GM12878 (cell line): ENCODE measurements around the gene OR4B1. TPM values are rescaled to one million over a fixed set of nuclear protein-coding genes. Genes with fewer than 3 reads are reported as not detected.

ENCODE experiments used
- ATAC-seq: fragments of 200-7000 bp; cut with Tn5 transposase; 3 replicates; pipeline ENCODE4 v1.9.1; 2020; ENCODE audit warnings: mild to moderate bottlenecking, moderate library complexity
- BruUV-seq: library from RNA; stranded (reverse); fragments of 400-500 nt; replicated peaks from 2 replicates; lab custom pipeline; 2021; lab: Mats Ljungman, UMichigan
- CTCF ChIA-PET: fragments of 300-600 bp; sonication (Branson Sonifier 250); formaldehyde crosslinking; extraction: SDS; loops from one replicate; lab custom pipeline; 2021; ENCODE audit warnings: inconsistent platforms; lab: Yijun Ruan, JAX
- POLR2A ChIA-PET: fragments of 350-600 bp; formaldehyde crosslinking; extraction: SDS; loops from one replicate; lab custom pipeline; 2021; ENCODE audit warnings: inconsistent platforms; lab: Charles Lee
- RAD21 ChIA-PET: fragments of 300-600 bp; sonication (Branson Sonifier 250); formaldehyde crosslinking; loops from one replicate; lab custom pipeline; 2023; ENCODE audit warnings: antibody characterized with exemption; ENCODE audit not compliant: unreplicated experiment; lab: Charles Lee
- SMC1A ChIA-PET: fragments of 300-600 bp; sonication (Branson Sonifier 250); formaldehyde crosslinking; loops from one replicate; lab custom pipeline; 2023; ENCODE audit not compliant: unreplicated experiment, uncharacterized antibody; lab: Charles Lee
- DNase-seq: peaks from one replicate; pipeline ENCODE4 v3.0.0-alpha.2; 2011; ENCODE audit warnings: low read depth, low spot score
- FAIRE-seq: peaks from 3 replicates; lab custom pipeline; 2011; peaks lifted over from hg19 to GRCh38; lab: Jason Lieb, UNC
- H2AFZ ChIP-seq: 2 replicates; pipeline ENCODE4 v1.6.0; 2011; ENCODE audit warnings: low read depth, low read length, control low read depth; ENCODE audit not compliant: control insufficient read depth
- H3K27ac ChIP-seq: 2 replicates; pipeline ENCODE4 v1.5.1; 2011; ENCODE audit warnings: control low read depth; ENCODE audit not compliant: control insufficient read depth, insufficient read depth
- H3K27me3 ChIP-seq, 2 experiments: replicated peaks in 1 of 2; 2 replicates each; pipeline versions ENCODE4 v1.6.0 to v1.6.1; 2011; ENCODE audit warnings: low read length in 1 of 2; ENCODE audit not compliant: control insufficient read depth in 2 of 2, insufficient read depth in 2 of 2
- H3K36me3 ChIP-seq, 2 experiments: 2 replicates each; pipeline ENCODE4 v1.5.1; 2011; ENCODE audit warnings: low read length in 1 of 2; ENCODE audit not compliant: control insufficient read depth in 2 of 2, insufficient read depth in 2 of 2
- H3K4me1 ChIP-seq: 2 replicates; pipeline ENCODE4 v1.6.1; 2011; ENCODE audit warnings: mild to moderate bottlenecking, low read length, moderate library complexity, mixed read lengths; ENCODE audit not compliant: control insufficient read depth, insufficient read depth
- H3K4me2 ChIP-seq: 2 replicates; pipeline ENCODE4 v1.6.0; 2011; ENCODE audit warnings: control low read depth; ENCODE audit not compliant: control insufficient read depth, insufficient read depth
- H3K4me3 ChIP-seq: fragments of 200-600 bp; sonication (generic); 2 replicates; pipeline ENCODE4 v1.5.1; 2016
- H3K79me2 ChIP-seq: 2 replicates; pipeline ENCODE4 v1.6.0; 2011; ENCODE audit warnings: low read length; ENCODE audit not compliant: control insufficient read depth, insufficient read depth
- H3K9ac ChIP-seq: 2 replicates; pipeline ENCODE4 v1.8.0; 2011; ENCODE audit warnings: low read length, control low read depth, mixed read lengths; ENCODE audit not compliant: control insufficient read depth, insufficient read depth
- H3K9me3 ChIP-seq: replicated peaks from 3 replicates; pipeline ENCODE4 v1.5.1; 2011; ENCODE audit warnings: mild to moderate bottlenecking, low read length; ENCODE audit not compliant: control insufficient read depth, insufficient read depth
- H4K20me1 ChIP-seq: 2 replicates; pipeline ENCODE4 v1.6.0; 2011; ENCODE audit not compliant: control insufficient read depth, insufficient read depth
- DPF2 ChIP-seq: fragments of 450-650 bp; IDR thresholded peaks from 2 replicates; pipeline ENCODE4 v1.6.1; 2017; ENCODE audit warnings: mild to moderate bottlenecking
- FOXM1 ChIP-seq: IDR thresholded peaks from 2 replicates; pipeline ENCODE4 v1.6.1; 2012; ENCODE audit warnings: low read depth, mild to moderate bottlenecking, inconsistent platforms, low read length, moderate library complexity
- IKZF2 ChIP-seq, 2 experiments: fragments of 450-650 bp; IDR thresholded peaks; 2 replicates each; pipeline ENCODE4 v1.6.1; 2017; ENCODE audit warnings: mild to moderate bottlenecking in 2 of 2, moderate library complexity in 2 of 2
- WGBS: methylation state at CpG from one replicate; pipeline ENCODE4 v1.1.6; 2016; ENCODE audit warnings: low lambda C conversion rate; ENCODE audit not compliant: insufficient replicate concordance, insufficient coverage; ENCODE audit errors: missing lambda C conversion rate; 5-methylcytosine and 5-hydroxymethylcytosine counted together
- in situ Hi-C: fragments of 300-500 bp; cut with MboI; formaldehyde crosslinking; loops from 9 replicates; pipeline ENCODE4 v1.14.3; 2018; ENCODE audit warnings: mixed read lengths
- intact Hi-C: fragments of 100-400 bp; cut with micrococcal nuclease; formaldehyde crosslinking; loops from one replicate; pipeline ENCODE4 v1.14.2; 2022; ENCODE audit not compliant: unreplicated experiment
- polyA plus RNA-seq, 11 experiments: library from polyadenylated mRNA; depleted of rRNA in 4 of 11; unstranded in 6 of 11; stranded (reverse) in 5 of 11; fragments of >200 nt; fragmentation: Nextera tagmentation in 4 of 11; fragmentation: Illumina TruSeq in 1 of 11; extraction: Ambion mirVana in 4 of 11; extraction: Trizol in 1 of 11; gene quantifications; 1 replicate in 1 of 11; 2 replicates in 10 of 11; pipeline versions ENCODE4 v1.2.1 to v1.2.3, GENCODE V29; 2011 to 2016; ENCODE audit warnings: inconsistent platforms in 2 of 11, missing spikeins in 2 of 11, low read depth in 1 of 11
- total RNA-seq, 4 experiments: library from RNA; depleted of rRNA in 3 of 4; stranded (reverse); fragments of >200 nt in 3 of 4; fragmentation: Illumina TruSeq in 1 of 4; extraction: Trizol in 1 of 4; gene quantifications; 2 replicates each; pipeline versions ENCODE4 v1.2.1 to v1.2.3, GENCODE V29; 2013 to 2021
- TF ChIP-seq, protein P1 (sequence below): IDR thresholded peaks from 2 replicates; pipeline ENCODE4 v1.6.1; 2012; ENCODE audit warnings: improper control_type of control experiment, low read depth, low read length; ENCODE audit not compliant: insufficient replicate concordance

OR4B1 gene
- total and polyA plus RNA-seq, 10 of the 15 experiments (the other 5 are each of a cell fraction or from before 2014, with no cell fraction given), result not detected

DNA sequence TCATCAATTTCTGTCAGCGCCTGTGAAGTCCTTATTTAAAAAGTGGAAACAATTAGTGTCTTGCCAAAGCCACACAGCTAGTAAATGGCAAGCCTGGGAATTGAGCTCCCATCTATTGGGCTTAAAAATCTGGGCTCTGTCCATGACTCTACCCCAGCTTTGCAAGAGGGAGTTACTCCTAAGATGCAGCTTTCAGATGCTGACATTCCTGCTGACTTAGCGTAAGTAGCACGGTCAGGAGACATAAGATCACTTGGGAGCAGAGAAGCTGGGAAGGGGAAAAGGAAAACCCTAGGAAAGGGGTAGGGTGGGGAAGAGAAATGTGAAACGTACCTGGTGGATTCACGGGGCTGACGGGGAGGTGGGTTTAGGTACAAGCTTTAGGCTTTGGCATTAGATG, 36.0 kb upstream of the OR4B1 start:
- no peaks in the 10 kb centered on the region for H3K9me3 ChIP-seq
- CTCF ChIA-PET, result no interaction called here
- no peaks in the 10 kb centered on the region for H3K4me1 ChIP-seq
- no TSS peak for BruUV-seq
- H3K27me3 ChIP-seq, result no peaks in the 10 kb centered on the region
- ATAC-seq (no peak), FAIRE-seq (no peak), DNase-seq (no peak)
- intact Hi-C loops, result no loop called here
- SMC1A ChIA-PET, result no interaction called here
- no peaks in the 10 kb centered on the region for H3K79me2 ChIP-seq
- WGBS, result 47% methylated on average over 6 of the region's 6 CpGs
- RAD21 ChIA-PET, result no interaction called here
- in situ Hi-C loops, result no loop called here
- H3K36me3 ChIP-seq, result no peaks in the 10 kb centered on the region
- no peak overlapping the region for H3K4me2 ChIP-seq
- H4K20me1 ChIP-seq, result no peaks in the 10 kb centered on the region
- POLR2A ChIA-PET, result no interaction called here
- no peak overlapping the region for H3K4me3 ChIP-seq
- H3K9ac ChIP-seq, result no peak overlapping the region
- no peak for TF ChIP-seq DPF2
- TF ChIP-seq FOXM1, result no peak
- no peak for TF ChIP-seq IKZF2 (IDR thresholded peaks at IDR 0.05)
- TF ChIP-seq, protein P1, sequence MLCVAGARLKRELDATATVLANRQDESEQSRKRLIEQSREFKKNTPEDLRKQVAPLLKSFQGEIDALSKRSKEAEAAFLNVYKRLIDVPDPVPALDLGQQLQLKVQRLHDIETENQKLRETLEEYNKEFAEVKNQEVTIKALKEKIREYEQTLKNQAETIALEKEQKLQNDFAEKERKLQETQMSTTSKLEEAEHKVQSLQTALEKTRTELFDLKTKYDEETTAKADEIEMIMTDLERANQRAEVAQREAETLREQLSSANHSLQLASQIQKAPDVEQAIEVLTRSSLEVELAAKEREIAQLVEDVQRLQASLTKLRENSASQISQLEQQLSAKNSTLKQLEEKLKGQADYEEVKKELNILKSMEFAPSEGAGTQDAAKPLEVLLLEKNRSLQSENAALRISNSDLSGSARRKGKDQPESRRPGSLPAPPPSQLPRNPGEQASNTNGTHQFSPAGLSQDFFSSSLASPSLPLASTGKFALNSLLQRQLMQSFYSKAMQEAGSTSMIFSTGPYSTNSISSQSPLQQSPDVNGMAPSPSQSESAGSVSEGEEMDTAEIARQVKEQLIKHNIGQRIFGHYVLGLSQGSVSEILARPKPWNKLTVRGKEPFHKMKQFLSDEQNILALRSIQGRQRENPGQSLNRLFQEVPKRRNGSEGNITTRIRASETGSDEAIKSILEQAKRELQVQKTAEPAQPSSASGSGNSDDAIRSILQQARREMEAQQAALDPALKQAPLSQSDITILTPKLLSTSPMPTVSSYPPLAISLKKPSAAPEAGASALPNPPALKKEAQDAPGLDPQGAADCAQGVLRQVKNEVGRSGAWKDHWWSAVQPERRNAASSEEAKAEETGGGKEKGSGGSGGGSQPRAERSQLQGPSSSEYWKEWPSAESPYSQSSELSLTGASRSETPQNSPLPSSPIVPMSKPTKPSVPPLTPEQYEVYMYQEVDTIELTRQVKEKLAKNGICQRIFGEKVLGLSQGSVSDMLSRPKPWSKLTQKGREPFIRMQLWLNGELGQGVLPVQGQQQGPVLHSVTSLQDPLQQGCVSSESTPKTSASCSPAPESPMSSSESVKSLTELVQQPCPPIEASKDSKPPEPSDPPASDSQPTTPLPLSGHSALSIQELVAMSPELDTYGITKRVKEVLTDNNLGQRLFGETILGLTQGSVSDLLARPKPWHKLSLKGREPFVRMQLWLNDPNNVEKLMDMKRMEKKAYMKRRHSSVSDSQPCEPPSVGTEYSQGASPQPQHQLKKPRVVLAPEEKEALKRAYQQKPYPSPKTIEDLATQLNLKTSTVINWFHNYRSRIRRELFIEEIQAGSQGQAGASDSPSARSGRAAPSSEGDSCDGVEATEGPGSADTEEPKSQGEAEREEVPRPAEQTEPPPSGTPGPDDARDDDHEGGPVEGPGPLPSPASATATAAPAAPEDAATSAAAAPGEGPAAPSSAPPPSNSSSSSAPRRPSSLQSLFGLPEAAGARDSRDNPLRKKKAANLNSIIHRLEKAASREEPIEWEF, result no peak
- H2AFZ ChIP-seq, result no peak overlapping the region
- H3K27ac ChIP-seq, result no peak overlapping the region
